K562 (cell line): ENCODE results near the gene TM7SF2. TPM values are rescaled to one million over a fixed set of nuclear protein-coding genes. Genes with fewer than 3 reads are reported as not detected.

Source experiments
- ATAC-seq: fragments of 200-7000 bp; cut with Tn5 transposase; 3 replicates; pipeline ENCODE4 v1.9.1; 2020; ENCODE audit warnings: moderate library complexity
- BruUV-seq: library from RNA; stranded (reverse); fragments of 400-500 nt; replicated peaks from 2 replicates; lab custom pipeline; 2021; lab: Mats Ljungman, UMichigan
- CTCF ChIA-PET: fragments of 300-600 bp; formaldehyde crosslinking; extraction: SDS; loops from one replicate; lab custom pipeline; 2021; ENCODE audit warnings: low intra/inter-chr PET ratio; lab: Yijun Ruan, JAX
- POLR2A ChIA-PET: fragments of 300-600, 350-650 bp; sonication (Branson Sonifier 250); formaldehyde crosslinking; extraction: SDS; loops from one replicate; lab custom pipeline; 2021; ENCODE audit warnings: antibody characterized with exemption, inconsistent platforms; lab: Yijun Ruan, JAX
- DNase-seq, 4 experiments: peaks; one replicate each; pipeline versions ENCODE4 v3.0.0 to v3.0.0-alpha.2; 2011 to 2018; ENCODE audit warnings: low spot score in 3 of 4, mixed read lengths in 3 of 4; ENCODE audit errors: extremely low read depth in 1 of 4
- FAIRE-seq: peaks from 2 replicates; lab custom pipeline; 2011; peaks lifted over from hg19 to GRCh38; lab: Jason Lieb, UNC
- H2AFZ ChIP-seq: 2 replicates; pipeline ENCODE4 v1.6.0; 2011; ENCODE audit warnings: low read depth, low read length, control low read depth, inconsistent platforms
- H3K27ac ChIP-seq: fragments of 200-600 bp; 3 replicates; pipeline ENCODE4 v1.8.0; 2011; ENCODE audit warnings: low read depth, mild to moderate bottlenecking, control low read depth, inconsistent platforms, low read length, moderate library complexity, mixed read lengths; ENCODE audit errors: extremely low read depth
- H3K27me3 ChIP-seq, 2 experiments: fragments of 300-600 bp in 1 of 2; 2 replicates in 1 of 2; 3 replicates in 1 of 2; pipeline versions ENCODE4 v1.6.0 to v1.8.0; 2011; ENCODE audit warnings: inconsistent platforms in 2 of 2, low read length in 2 of 2, mild to moderate bottlenecking in 1 of 2, mixed read lengths in 1 of 2, moderate library complexity in 1 of 2; ENCODE audit not compliant: control insufficient read depth in 2 of 2, insufficient read depth in 2 of 2
- H3K36me3 ChIP-seq: fragments of 300-600 bp; 3 replicates; pipeline ENCODE4 v1.8.0; 2011; ENCODE audit warnings: mild to moderate bottlenecking, low read length, inconsistent platforms; ENCODE audit not compliant: control insufficient read depth, insufficient read depth
- H3K4me1 ChIP-seq, 2 experiments: fragments of 200-600 bp in 1 of 2; replicated peaks in 1 of 2; 2 replicates in 1 of 2; 3 replicates in 1 of 2; pipeline versions ENCODE4 v1.5.1 to v1.8.0; 2011; ENCODE audit warnings: inconsistent platforms in 2 of 2, low read length in 2 of 2, mild to moderate bottlenecking in 1 of 2, mixed read lengths in 1 of 2, moderate library complexity in 1 of 2; ENCODE audit not compliant: control insufficient read depth in 2 of 2, insufficient read depth in 2 of 2
- H3K4me2 ChIP-seq: 2 replicates; pipeline ENCODE4 v1.6.1; 2011; ENCODE audit warnings: low read length, control low read depth, inconsistent platforms, mixed read lengths; ENCODE audit not compliant: insufficient read depth
- H3K4me3 ChIP-seq: fragments of 200-600 bp; sonication (generic), shearing (Covaris generic); 2 replicates; pipeline ENCODE4 v1.5.1; 2016; ENCODE audit warnings: control low read depth, inconsistent platforms
- H3K79me2 ChIP-seq: fragments of 200-600 bp; 3 replicates; pipeline ENCODE4 v1.8.0; 2011; ENCODE audit warnings: low read length, inconsistent platforms; ENCODE audit not compliant: control insufficient read depth, insufficient read depth
- H3K9ac ChIP-seq, 2 experiments: 2 replicates each; pipeline versions ENCODE4 v1.6.0 to v1.6.1; 2011; ENCODE audit warnings: low read depth in 2 of 2, low read length in 2 of 2, control low read depth in 1 of 2, inconsistent platforms in 1 of 2, mild to moderate bottlenecking in 1 of 2, mixed read lengths in 1 of 2; ENCODE audit not compliant: insufficient read depth in 1 of 2
- H3K9me1 ChIP-seq: one replicate; pipeline ENCODE4 v1.6.0; 2011; ENCODE audit warnings: inconsistent platforms, mild to moderate bottlenecking, low read length, moderate library complexity; ENCODE audit not compliant: control insufficient read depth, insufficient read depth
- H3K9me3 ChIP-seq: replicated peaks from 2 replicates; pipeline ENCODE4 v1.5.1; 2011; ENCODE audit warnings: low read depth, low read length, inconsistent platforms; ENCODE audit not compliant: control insufficient read depth, insufficient read depth
- H4K20me1 ChIP-seq: replicated peaks from 2 replicates; pipeline ENCODE4 v1.6.1; 2011; ENCODE audit warnings: low read length, inconsistent platforms, mixed read lengths; ENCODE audit not compliant: control insufficient read depth, insufficient read depth
- ATF1 ChIP-seq, 2 experiments: fragments of 450-650 bp in 1 of 2; IDR thresholded peaks; 2 replicates each; pipeline ENCODE4 v1.6.1; 2016; ENCODE audit warnings: missing compliant biosample characterization in 1 of 2, missing genetic modification characterization in 1 of 2
- CTBP1 ChIP-seq: fragments of 450-650 bp; IDR thresholded peaks from 2 replicates; pipeline ENCODE4 v1.6.1; 2016; ENCODE audit warnings: borderline replicate concordance
- FOXM1 ChIP-seq, 2 experiments: fragments of 450-650 bp in 1 of 2; sonication (generic) in 1 of 2; formaldehyde crosslinking in 1 of 2; IDR thresholded peaks; 2 replicates each; pipeline versions ENCODE4 v1.6.1 to v1.9.0; 2017 to 2022; ENCODE audit warnings: low read depth in 2 of 2, mild to moderate bottlenecking in 2 of 2, missing genetic modification reagents in 1 of 2, moderate library complexity in 1 of 2
- GABPB2 ChIP-seq: fragments of 250-450 bp; sonication (Bioruptor Pico); conservative IDR thresholded peaks from 2 replicates; pipeline ENCODE4 v1.5.1; 2021; ENCODE audit warnings: mild to moderate bottlenecking
- GATAD2B ChIP-seq: fragments of 450-650 bp; IDR thresholded peaks from 2 replicates; pipeline ENCODE4 v1.6.1; 2017; ENCODE audit warnings: mild to moderate bottlenecking, borderline replicate concordance
- HDAC3 ChIP-seq: fragments of 450-650 bp; IDR thresholded peaks from 2 replicates; pipeline ENCODE4 v1.6.1; 2018; ENCODE audit warnings: borderline replicate concordance, mild to moderate bottlenecking, moderate library complexity; ENCODE audit not compliant: partially characterized antibody
- KLF6 ChIP-seq: fragments of 250-450 bp; sonication (Bioruptor Pico); IDR thresholded peaks from 2 replicates; pipeline ENCODE4 v1.4.0; 2020; ENCODE audit warnings: mild to moderate bottlenecking, moderate library complexity, borderline replicate concordance
- MCM7 ChIP-seq, 2 experiments: fragments of 450-650 bp; IDR thresholded peaks; 2 replicates each; pipeline ENCODE4 v1.6.1; 2016 to 2018
- MTA3 ChIP-seq: fragments of 450-650 bp; formaldehyde crosslinking; IDR thresholded peaks from 2 replicates; pipeline ENCODE4 v1.6.1; 2017; ENCODE audit warnings: mild to moderate bottlenecking, borderline replicate concordance
- ZNF174 ChIP-seq: fragments of 250-450 bp; sonication (Bioruptor Pico); IDR thresholded peaks from 2 replicates; pipeline ENCODE4 v1.4.0; 2020; ENCODE audit warnings: mild to moderate bottlenecking
- ZNF408 ChIP-seq: fragments of 250-450 bp; sonication (Bioruptor Pico); IDR thresholded peaks from 2 replicates; pipeline ENCODE4 v1.4.0; 2020; ENCODE audit warnings: low read depth, mild to moderate bottlenecking, moderate library complexity
- ZNF695 ChIP-seq: fragments of 450-650 bp; formaldehyde crosslinking; IDR thresholded peaks from 2 replicates; pipeline ENCODE4 v1.4.0; 2020; ENCODE audit warnings: mild to moderate bottlenecking, moderate library complexity
- WGBS: fragments of 100-300 bp; shearing (Covaris generic); methylation state at CpG from one replicate; pipeline ENCODE4 v1.1.6; 2016; ENCODE audit warnings: low coverage, mixed read lengths; ENCODE audit not compliant: insufficient coverage; ENCODE audit errors: missing lambda C conversion rate; 5-methylcytosine and 5-hydroxymethylcytosine counted together
- in situ Hi-C: fragments of 300-500 bp; cut with MboI; formaldehyde crosslinking; loops from 4 replicates; pipeline ENCODE4 v1.15.0; 2018; ENCODE audit warnings: inconsistent platforms, mixed read lengths
- intact Hi-C: fragments of 100-400 bp; cut with micrococcal nuclease; formaldehyde crosslinking; loops from 2 replicates; pipeline ENCODE4 v1.14.2; 2022
- polyA plus RNA-seq, 8 experiments: library from polyadenylated mRNA; depleted of rRNA in 4 of 8; stranded (reverse) in 5 of 8; unstranded in 3 of 8; fragments of >200 nt; fragmentation: Nextera tagmentation in 2 of 8; fragmentation: Illumina TruSeq in 1 of 8; extraction: Ambion mirVana in 2 of 8; extraction: Trizol in 1 of 8; gene quantifications; 2 replicates each; pipeline versions ENCODE4 v1.2.1 to v1.2.3, GENCODE V29; 2011 to 2014; ENCODE audit warnings: inconsistent platforms in 1 of 8, missing spikeins in 1 of 8
- total RNA-seq, 7 experiments: library from RNA; depleted of rRNA in 6 of 7; stranded (reverse); fragments of >200 nt in 6 of 7; fragmentation: Illumina TruSeq in 2 of 7; extraction: Trizol in 2 of 7; gene quantifications; 2 replicates each; pipeline versions ENCODE4 v1.2.1 to v1.2.3, GENCODE V29; 2011 to 2021; ENCODE audit warnings: low replicate concordance in 1 of 7
- TF ChIP-seq, protein P1 (sequence below): IDR thresholded peaks from 2 replicates; pipeline ENCODE4 v1.6.1; 2012; ENCODE audit warnings: low read depth, low read length, improper control_type of control experiment, borderline replicate concordance
- TF ChIP-seq, protein P2 (sequence below): fragments of 250-450 bp; sonication (Bioruptor Pico); IDR thresholded peaks from 2 replicates; pipeline ENCODE4 v1.8.0; 2022; ENCODE audit warnings: inconsistent platforms
- TF ChIP-seq, protein P3 (sequence below): fragments of 450-650 bp; IDR thresholded peaks from 2 replicates; pipeline ENCODE4 v1.7.0; 2016; ENCODE audit warnings: borderline replicate concordance

TM7SF2 gene
- total and polyA plus RNA-seq, 9 of the 15 experiments (the other 6 are each of a cell fraction or from before 2014, with no cell fraction given), result 1.2 to 22.0 (median 14.3) TPM

DNA sequence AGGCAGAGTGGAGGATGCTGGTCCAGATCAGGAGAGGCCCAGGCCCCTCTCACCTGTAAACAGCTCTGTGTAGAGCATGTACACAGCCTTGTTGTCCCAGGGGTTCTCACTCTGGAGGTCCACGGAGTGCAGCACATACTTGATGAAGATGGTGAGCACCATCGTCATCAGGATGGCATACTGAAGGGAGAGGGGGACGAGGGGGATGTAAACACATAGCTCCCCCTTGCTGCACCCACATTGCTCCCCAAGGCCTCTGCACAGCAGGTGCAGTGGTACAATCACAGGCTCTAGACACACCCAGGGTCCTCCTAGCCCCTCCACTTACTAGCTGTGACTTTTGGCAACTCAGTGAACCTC is 19.7 kb downstream of the TM7SF2 start:
- in situ Hi-C loops, result no loop called here
- H3K27ac ChIP-seq, result no peak overlapping the region; the same call in 2 of the 3 replicates
- CTCF ChIA-PET, result no interaction called here

More for the DNA sequence above, 19.7 kb downstream of the TM7SF2 start:
- peaks cover 4% of the 10 kb centered on the region for H3K9me1 ChIP-seq
- H3K4me1 ChIP-seq, result peaks cover 19 to 44% of the 10 kb centered on the region in 2 experiments; a peak in 4 of 5 replicates
- peaks cover 41% of the 10 kb centered on the region for H3K79me2 ChIP-seq
- no peaks in the 10 kb centered on the region; a peak in 1 of 5 replicates for H3K27me3 ChIP-seq
- H3K4me3 ChIP-seq, result no peak overlapping the region
- no TSS peak for BruUV-seq
- 63% methylated on average over 2 of the region's 3 CpGs for WGBS
- POLR2A ChIA-PET, result interaction anchor here (1.1 to 8.4 kb wide), 5 partner anchors 11 to 285 kb away, joined by 4 to 182 read pairs (median 4); partner anchors contain the start of genes FAU, MRPL49, SPDYC and ZNHIT2
- no peak overlapping the region for H3K4me2 ChIP-seq
- no peak for ATAC-seq
- no peak for FAIRE-seq
- peaks cover 9% of the 10 kb centered on the region; the same call in 1 of the 2 replicates for H4K20me1 ChIP-seq
- TF ChIP-seq ZNF174 (CRISPR knock-in tag), result no peak
- no peak for TF ChIP-seq MCM7 (IDR thresholded peaks at IDR 0.05)
- TF ChIP-seq, protein P1, sequence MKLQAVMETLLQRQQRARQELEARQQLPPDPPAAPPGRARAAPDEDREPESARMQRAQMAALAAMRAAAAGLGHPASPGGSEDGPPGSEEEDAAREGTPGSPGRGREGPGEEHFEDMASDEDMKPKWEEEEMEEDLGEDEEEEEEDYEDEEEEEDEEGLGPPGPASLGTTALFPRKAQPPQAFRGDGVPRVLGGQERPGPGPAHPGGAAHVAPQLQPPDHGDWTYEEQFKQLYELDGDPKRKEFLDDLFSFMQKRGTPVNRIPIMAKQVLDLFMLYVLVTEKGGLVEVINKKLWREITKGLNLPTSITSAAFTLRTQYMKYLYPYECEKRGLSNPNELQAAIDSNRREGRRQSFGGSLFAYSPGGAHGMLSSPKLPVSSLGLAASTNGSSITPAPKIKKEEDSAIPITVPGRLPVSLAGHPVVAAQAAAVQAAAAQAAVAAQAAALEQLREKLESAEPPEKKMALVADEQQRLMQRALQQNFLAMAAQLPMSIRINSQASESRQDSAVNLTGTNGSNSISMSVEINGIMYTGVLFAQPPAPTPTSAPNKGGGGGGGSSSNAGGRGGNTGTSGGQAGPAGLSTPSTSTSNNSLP, result no peak
- TF ChIP-seq ATF1 (CRISPR knock-in tag; IDR thresholded peaks at IDR 0.05), result no peak
- no peak for TF ChIP-seq ATF1 (tag; IDR thresholded peaks at IDR 0.05)
- TF ChIP-seq, protein P2, sequence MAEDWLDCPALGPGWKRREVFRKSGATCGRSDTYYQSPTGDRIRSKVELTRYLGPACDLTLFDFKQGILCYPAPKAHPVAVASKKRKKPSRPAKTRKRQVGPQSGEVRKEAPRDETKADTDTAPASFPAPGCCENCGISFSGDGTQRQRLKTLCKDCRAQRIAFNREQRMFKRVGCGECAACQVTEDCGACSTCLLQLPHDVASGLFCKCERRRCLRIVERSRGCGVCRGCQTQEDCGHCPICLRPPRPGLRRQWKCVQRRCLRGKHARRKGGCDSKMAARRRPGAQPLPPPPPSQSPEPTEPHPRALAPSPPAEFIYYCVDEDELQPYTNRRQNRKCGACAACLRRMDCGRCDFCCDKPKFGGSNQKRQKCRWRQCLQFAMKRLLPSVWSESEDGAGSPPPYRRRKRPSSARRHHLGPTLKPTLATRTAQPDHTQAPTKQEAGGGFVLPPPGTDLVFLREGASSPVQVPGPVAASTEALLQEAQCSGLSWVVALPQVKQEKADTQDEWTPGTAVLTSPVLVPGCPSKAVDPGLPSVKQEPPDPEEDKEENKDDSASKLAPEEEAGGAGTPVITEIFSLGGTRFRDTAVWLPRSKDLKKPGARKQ (CRISPR knock-in tag), result no peak
- TF ChIP-seq ZNF408 (CRISPR knock-in tag), result no peak
- no peak for TF ChIP-seq HDAC3
- TF ChIP-seq ZNF695 (CRISPR knock-in tag), result no peak
- TF ChIP-seq KLF6 (CRISPR knock-in tag), result no peak
- no peak for TF ChIP-seq GABPB2 (CRISPR knock-in tag)
- TF ChIP-seq CTBP1, result no peak
- TF ChIP-seq, protein P3, sequence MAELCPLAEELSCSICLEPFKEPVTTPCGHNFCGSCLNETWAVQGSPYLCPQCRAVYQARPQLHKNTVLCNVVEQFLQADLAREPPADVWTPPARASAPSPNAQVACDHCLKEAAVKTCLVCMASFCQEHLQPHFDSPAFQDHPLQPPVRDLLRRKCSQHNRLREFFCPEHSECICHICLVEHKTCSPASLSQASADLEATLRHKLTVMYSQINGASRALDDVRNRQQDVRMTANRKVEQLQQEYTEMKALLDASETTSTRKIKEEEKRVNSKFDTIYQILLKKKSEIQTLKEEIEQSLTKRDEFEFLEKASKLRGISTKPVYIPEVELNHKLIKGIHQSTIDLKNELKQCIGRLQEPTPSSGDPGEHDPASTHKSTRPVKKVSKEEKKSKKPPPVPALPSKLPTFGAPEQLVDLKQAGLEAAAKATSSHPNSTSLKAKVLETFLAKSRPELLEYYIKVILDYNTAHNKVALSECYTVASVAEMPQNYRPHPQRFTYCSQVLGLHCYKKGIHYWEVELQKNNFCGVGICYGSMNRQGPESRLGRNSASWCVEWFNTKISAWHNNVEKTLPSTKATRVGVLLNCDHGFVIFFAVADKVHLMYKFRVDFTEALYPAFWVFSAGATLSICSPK, result no peak
- no peak for TF ChIP-seq FOXM1 (IDR thresholded peaks at IDR 0.05; ENCODE audit: low read depth)
- TF ChIP-seq FOXM1 (CRISPR knock-in tag; IDR thresholded peaks at IDR 0.05; ENCODE audit: low read depth), result no peak
- no peak for TF ChIP-seq GATAD2B
- no peak for TF ChIP-seq MTA3
- 0 out of 4 replicates have a peak overlapping the region, but pooled peaks of 1 of the 2 experiments have one; percentile 21 for H3K9ac ChIP-seq
- DNase-seq, result no peak
- no peaks in the 10 kb centered on the region for H3K9me3 ChIP-seq
- H3K36me3 ChIP-seq, result peaks cover 66% of the 10 kb centered on the region
- intact Hi-C loops, result no loop called here
- H2AFZ ChIP-seq, result no peak overlapping the region
